Panc1 (cell line): ENCODE results near the gene FNDC4. TPM values are rescaled to one million over a fixed set of nuclear protein-coding genes. Genes with fewer than 3 reads are reported as not detected.
A peak's percentile ranks its signal among the peaks of the same experiment; 100 is the strongest.
"Not testable (repeated sequence)": the region's sequence is repeated elsewhere in the genome, so short reads cannot be mapped to it uniquely, and the experiment has no call there.

Experiments
- ATAC-seq: fragments of 200-7000 bp; cut with Tn5 transposase; 2 replicates; pipeline ENCODE4 v1.9.1; 2020; ENCODE audit warnings: mild to moderate bottlenecking, moderate library complexity
- Bru-seq: library from RNA; stranded (reverse); fragments of 400-500 nt; gene quantifications from one replicate; lab custom pipeline; 2021; lab: Mats Ljungman, UMichigan
- BruChase-seq, 2 experiments: library from RNA; stranded (reverse); fragments of 400-500 nt; gene quantifications; one replicate each; lab custom pipeline; 2021; lab: Mats Ljungman, UMichigan
- BruUV-seq: library from RNA; stranded (reverse); fragments of 400-500 nt; replicated peaks from 2 replicates; lab custom pipeline; 2021; lab: Mats Ljungman, UMichigan
- CTCF ChIA-PET: fragments of 300-600 bp; sonication (Branson Sonifier 250); formaldehyde crosslinking; loops from one replicate; lab custom pipeline; 2022; ENCODE audit warnings: antibody characterized with exemption; lab: Charles Lee
- POLR2A ChIA-PET: fragments of 300-600 bp; sonication (Branson Sonifier 250); formaldehyde crosslinking; loops from one replicate; lab custom pipeline; 2022; ENCODE audit warnings: antibody characterized with exemption; lab: Charles Lee
- DNase-seq: peaks from one replicate; pipeline ENCODE4 v3.0.0-alpha.2; 2010; ENCODE audit warnings: low read depth, low spot score
- H3K27ac ChIP-seq: 2 replicates; pipeline ENCODE4 v1.5.1; 2011; ENCODE audit warnings: mild to moderate bottlenecking, low read length, inconsistent platforms
- H3K27me3 ChIP-seq: fragments of 200-500 bp; sonication (Bioruptor generic); 2 replicates; pipeline ENCODE4 v1.6.0; 2014; ENCODE audit warnings: low read length, inconsistent platforms; ENCODE audit not compliant: control insufficient read depth, insufficient read depth
- H3K36me3 ChIP-seq: fragments of 200-500 bp; sonication (Bioruptor generic); 2 replicates; pipeline ENCODE4 v1.5.1; 2014; ENCODE audit warnings: inconsistent platforms, mild to moderate bottlenecking, low read length, moderate library complexity; ENCODE audit not compliant: control insufficient read depth, insufficient read depth
- H3K4me1 ChIP-seq: 2 replicates; pipeline ENCODE4 v1.5.1; 2011; ENCODE audit warnings: inconsistent platforms, mild to moderate bottlenecking, low read length, moderate library complexity; ENCODE audit not compliant: control insufficient read depth, insufficient read depth
- H3K4me3 ChIP-seq, 2 experiments: 2 replicates each; pipeline ENCODE4 v1.5.1; 2011 to 2012; ENCODE audit warnings: low read depth in 2 of 2, low read length in 2 of 2, mild to moderate bottlenecking in 2 of 2, inconsistent platforms in 1 of 2, moderate library complexity in 1 of 2
- H3K9me3 ChIP-seq: fragments of 200-500 bp; sonication (Bioruptor generic); 2 replicates; pipeline ENCODE4 v1.5.1; 2014; ENCODE audit warnings: low read depth, mild to moderate bottlenecking, inconsistent platforms, low read length, moderate library complexity; ENCODE audit not compliant: control insufficient read depth, insufficient read depth
- CTCF ChIP-seq: fragments of 450-650 bp; IDR thresholded peaks from 2 replicates; pipeline ENCODE4 v1.5.1; 2017; ENCODE audit warnings: mild to moderate bottlenecking
- POLR2AphosphoS5 ChIP-seq: IDR thresholded peaks from 2 replicates; pipeline ENCODE4 v1.6.1; 2012; ENCODE audit warnings: mild to moderate bottlenecking, low read depth, low read length, moderate library complexity
- REST ChIP-seq, 2 experiments: IDR thresholded peaks; 2 replicates each; pipeline ENCODE4 v1.6.1; 2011 to 2012; ENCODE audit warnings: low read depth in 2 of 2, control low read depth in 1 of 2, low read length in 1 of 2, mild to moderate bottlenecking in 1 of 2, moderate library complexity in 1 of 2; ENCODE audit not compliant: insufficient read depth in 1 of 2
- SIN3A ChIP-seq: IDR thresholded peaks from 2 replicates; pipeline ENCODE4 v1.6.1; 2012; ENCODE audit warnings: low read depth, mild to moderate bottlenecking, low read length, moderate library complexity, borderline replicate concordance; ENCODE audit not compliant: insufficient read depth
- TCF7L2 ChIP-seq: IDR thresholded peaks from 2 replicates; pipeline ENCODE4 v1.6.1; 2011; ENCODE audit warnings: mild to moderate bottlenecking, low read depth, low read length, inconsistent platforms
- in situ Hi-C: cut with HindIII; loops from 2 replicates; pipeline ENCODE4 v1.10.0; 2016; ENCODE audit warnings: low sequenced_read_pairs, low pct_unique_long_range_greater_than_20kb
- intact Hi-C: fragments of 100-400 bp; cut with micrococcal nuclease; formaldehyde crosslinking; loops from one replicate; pipeline ENCODE4 v1.10.0; 2022; ENCODE audit not compliant: unreplicated experiment
- long read RNA-seq: library from polyadenylated mRNA; unstranded; transcript quantifications from one replicate; pipeline ENCODE4 v2.0.0, GENCODE V29; 2021; ENCODE audit not compliant: unreplicated experiment
- polyA plus RNA-seq: library from polyadenylated mRNA; unstranded; fragments of >200 nt; gene quantifications from one replicate; pipeline ENCODE4 v1.2.1, GENCODE V29; 2012; ENCODE audit warnings: missing spikeins; ENCODE audit not compliant: insufficient read length
- total RNA-seq: library from RNA; stranded (reverse); gene quantifications from one replicate; pipeline ENCODE4 v1.2.1, GENCODE V29; 2021; ENCODE audit not compliant: unreplicated experiment

The FNDC4 gene
- total RNA-seq (1.3 TPM), Bru-seq, nascent RNA (percentile 19 among the genes with signal in this experiment), BruChase-seq, experiment 1, labeled RNA remaining after a 2-hour chase (percentile 28 among the genes with signal in this experiment), BruChase-seq, experiment 2, labeled RNA remaining after a 6-hour chase (percentile 15 among the genes with signal in this experiment)
- polyA plus RNA-seq, result 2.3 TPM
- long read RNA-seq, partial matches to known transcripts, result 0 of 1 reads
- long read RNA-seq, other reads (novel, unspliced or antisense), result 0 of 1 reads

- no peak within 1 kb of the TSS for H3K27ac ChIP-seq
- peaks cover 28% of the 10 kb centered on the region for H3K27me3 ChIP-seq
- no peaks in the 10 kb centered on the region for H3K9me3 ChIP-seq
- peak within 1 kb of the TSS; percentile 52 to 64 for H3K4me3 ChIP-seq
- H3K36me3 ChIP-seq, result no peaks in the 10 kb centered on the region
- in situ Hi-C loops, result no loop called here
- ChIA-PET CTCF (no interaction called here), POLR2A (no interaction called here)
- no peaks in the 10 kb centered on the region; the same call in 1 of the 2 replicates for H3K4me1 ChIP-seq
- ATAC-seq (peak; percentile 82), DNase-seq (no peak)
- BruUV-seq, result no TSS peak
- no peak for TF ChIP-seq REST (IDR thresholded peaks at IDR 0.05; ENCODE audit: insufficient read depth in 1 of 2, low read depth in 2 of 2, low read length in 1 of 2)
- no peak for TF ChIP-seq POLR2AphosphoS5
- no peak for TF ChIP-seq TCF7L2
- no peak for TF ChIP-seq SIN3A
- no peak for TF ChIP-seq CTCF
- intact Hi-C loops, result no loop called here
Observed at GRCh38 chr2:27494944-27495554, at the start of gene FNDC4. FNDC4 (minus strand) TSS chr2:27495200; CDS start chr2:27494679, 521 bp downstream.

- ATAC-seq, result no peak
- POLR2A ChIA-PET, result interaction anchor here (0.5 kb wide), 1 partner anchor 1195 kb away, joined by 15 read pairs; no protein-coding TSS in a partner anchor
- Histone ChIP-seq H3K4me1 (no peaks in the 10 kb centered on the region), H3K9me3 (no peaks in the 10 kb centered on the region), H3K27ac (no peak overlapping the region), H3K36me3 (no peaks in the 10 kb centered on the region), H3K4me3 (no peak overlapping the region), H3K27me3 (no peaks in the 10 kb centered on the region)
- DNase-seq, result no peak
- CTCF ChIA-PET, result no interaction called here
- BruUV-seq, result no TSS peak
- intact Hi-C loops, result no loop called here
- no peak for TF ChIP-seq CTCF
- no peak for TF ChIP-seq SIN3A
- TF ChIP-seq TCF7L2, result no peak
- TF ChIP-seq POLR2AphosphoS5, result no peak
- TF ChIP-seq REST (IDR thresholded peaks at IDR 0.05; ENCODE audit: insufficient read depth in 1 of 2, low read depth in 2 of 2, low read length in 1 of 2), result no peak
- in situ Hi-C loops, result no loop called here
Observed at GRCh38 chr2:27544143-27544821, 49.3 kb upstream of the FNDC4 start.

GRCh38 chr2:27539649-27540048 is 44.6 kb upstream of the FNDC4 start:
- H3K4me1 ChIP-seq, H3K36me3 ChIP-seq, H3K4me3 ChIP-seq, ATAC-seq, POLR2A ChIA-PET, intact Hi-C loops, H3K27ac ChIP-seq, in situ Hi-C loops, DNase-seq, BruUV-seq, H3K9me3 ChIP-seq, CTCF ChIA-PET, H3K27me3 ChIP-seq: not testable (repeated sequence)
